Measurements from ENCODE around the gene PLEKHM2.

GRCh38 chr1:15707239-15707925 is 23.3 kb downstream of the PLEKHM2 start:
- no peak for TF ChIP-seq CTCF (optimal IDR thresholded peaks at IDR 0.05 in 1 of 3, IDR thresholded peaks at IDR 0.05 in 1 of 3, conservative IDR thresholded peaks at IDR 0.05 in 1 of 3; ENCODE audit: extremely low read depth in 1 of 3, insufficient read depth in 2 of 3, low read length in 3 of 3)
- TF ChIP-seq EZH2 (IDR thresholded peaks at IDR 0.05; ENCODE audit: low read length): no peak

Measured in keratinocyte (primary cell).